ENCODE results near the gene LSM12. TPM values are rescaled to one million over a fixed set of nuclear protein-coding genes. Genes with fewer than 3 reads are reported as not detected.
A peak's percentile ranks its signal among the peaks of the same experiment; 100 is the strongest.

Gene LSM12
- total RNA-seq, 2 donors from 2014 or later = 14.8 to 19.4 TPM

GRCh38 chr17:44078412-44078811 lies 11.9 kb upstream of the LSM12 start:
- no peaks in the 10 kb centered on the region for H3K27me3 ChIP-seq
- TF ChIP-seq POLR2A (IDR thresholded peaks at IDR 0.05) (no peak), CTCF (IDR thresholded peaks at IDR 0.05) (no peak)
- no peak overlapping the region for H3K27ac ChIP-seq
- ATAC-seq (no peak), DNase-seq (no peak)
- WGBS, 2 donors = 78 to 88% methylated on average over 8 to 15 of the region's 19 CpGs
- H3K36me3 ChIP-seq (replicated peaks in 1 of 2; ENCODE audit: insufficient read depth in 1 of 2, low read depth in 2 of 2) = peaks cover 0 to 16% of the 10 kb centered on the region in 2 donors
- H3K4me3 ChIP-seq = no peak overlapping the region
- no peaks in the 10 kb centered on the region for H3K4me1 ChIP-seq
- H3K9me3 ChIP-seq = no peaks in the 10 kb centered on the region
- intact Hi-C loops (cut with DNase I) = no loop called here

- H3K27ac ChIP-seq = no peak overlapping the region
- H3K4me3 ChIP-seq = no peak overlapping the region
- no peaks in the 10 kb centered on the region for H3K27me3 ChIP-seq
- no peak for DNase-seq
- WGBS, 2 donors = 57 to 83% methylated on average over 4 of the region's 4 CpGs
- no peak for ATAC-seq
- H3K4me1 ChIP-seq = no peaks in the 10 kb centered on the region
- TF ChIP-seq CTCF (IDR thresholded peaks at IDR 0.05) (no peak), POLR2A (IDR thresholded peaks at IDR 0.05) (no peak)
- peaks cover 0 to 13% of the 10 kb centered on the region in 2 donors for H3K36me3 ChIP-seq (replicated peaks in 1 of 2; ENCODE audit: insufficient read depth in 1 of 2, low read depth in 2 of 2)
- intact Hi-C loops (cut with DNase I) = no loop called here
- no peaks in the 10 kb centered on the region for H3K9me3 ChIP-seq
Observed at GRCh38 chr17:44077595-44077909, 11.1 kb upstream of the LSM12 start.

GRCh38 chr17:44076716-44077594 lies 10.5 kb upstream of the LSM12 start:
- Histone ChIP-seq H3K4me3 (no peak overlapping the region), H3K27ac (peak overlapping the region in 1 of 4 donors; percentile 6), H3K36me3 (replicated peaks in 1 of 2; ENCODE audit: insufficient read depth in 1 of 2, low read depth in 2 of 2) (peaks cover 0 to 8% of the 10 kb centered on the region in 2 donors), H3K4me1 (peaks cover 5% of the 10 kb centered on the region), H3K27me3 (no peaks in the 10 kb centered on the region), H3K9me3 (no peaks in the 10 kb centered on the region)
- 66 to 69% methylated on average over 3 to 6 of the region's 6 CpGs for WGBS, 2 donors
- DNase-seq = no peak
- no peak for ATAC-seq
- TF ChIP-seq CTCF (IDR thresholded peaks at IDR 0.05) (no peak), POLR2A (IDR thresholded peaks at IDR 0.05) (no peak)
- intact Hi-C loops (cut with DNase I) = no loop called here

- H3K36me3 ChIP-seq (replicated peaks in 1 of 2; ENCODE audit: insufficient read depth in 1 of 2, low read depth in 2 of 2) = peaks cover 0 to 8% of the 10 kb centered on the region in 2 donors
- no peaks in the 10 kb centered on the region for H3K9me3 ChIP-seq
- peaks cover 15% of the 10 kb centered on the region for H3K4me1 ChIP-seq
- H3K27me3 ChIP-seq = no peaks in the 10 kb centered on the region
- intact Hi-C loops (cut with DNase I) = no loop called here
- ATAC-seq (no peak), DNase-seq (no peak)
- TF ChIP-seq POLR2A (IDR thresholded peaks at IDR 0.05) (no peak), CTCF (IDR thresholded peaks at IDR 0.05) (no peak)
- no peak overlapping the region for H3K4me3 ChIP-seq
- 76 to 82% methylated on average over 7 to 10 of the region's 10 CpGs for WGBS, 2 donors
- H3K27ac ChIP-seq = no peak overlapping the region
Observed at GRCh38 chr17:44075598-44076293, 9.3 kb upstream of the LSM12 start.
